H9 (cell line): Measurements from ENCODE around the gene GNPDA2. TPM values are rescaled to one million over a fixed set of nuclear protein-coding genes. Genes with fewer than 3 reads are reported as not detected.

Experiments
- DNase-seq: peaks from one replicate; pipeline ENCODE4 v3.0.0-alpha.2; 2017
- H2AFZ ChIP-seq: one replicate; pipeline ENCODE4 v1.6.1; 2013; ENCODE audit warnings: mild to moderate bottlenecking, low read length, control low read depth, moderate library complexity
- H2AK5ac ChIP-seq: 2 replicates; pipeline ENCODE4 v1.6.1; 2013; ENCODE audit warnings: low read length, control low read depth, mixed read lengths; ENCODE audit not compliant: insufficient read length
- H2BK120ac ChIP-seq: one replicate; pipeline ENCODE4 v1.6.1; 2013; ENCODE audit warnings: low read depth, mild to moderate bottlenecking, low read length, control low read depth, inconsistent platforms; ENCODE audit not compliant: poor library complexity, severe bottlenecking
- H2BK12ac ChIP-seq: 2 replicates; pipeline ENCODE4 v1.6.1; 2013; ENCODE audit warnings: low read length, control low read depth, mixed read lengths, low read depth; ENCODE audit not compliant: insufficient read length
- H2BK15ac ChIP-seq: 2 replicates; pipeline ENCODE4 v1.6.1; 2013; ENCODE audit warnings: low read depth, low read length, control low read depth
- H2BK20ac ChIP-seq: one replicate; pipeline ENCODE4 v1.6.1; 2013; ENCODE audit warnings: low read depth, mild to moderate bottlenecking, low read length, control low read depth, inconsistent platforms; ENCODE audit not compliant: poor library complexity, severe bottlenecking
- H2BK5ac ChIP-seq: 2 replicates; pipeline ENCODE4 v1.6.1; 2013; ENCODE audit warnings: low read length, control low read depth, mixed read lengths; ENCODE audit not compliant: insufficient read length
- H3K14ac ChIP-seq: 2 replicates; pipeline ENCODE4 v1.6.1; 2013; ENCODE audit warnings: low read length, control low read depth; ENCODE audit not compliant: insufficient read depth
- H3K18ac ChIP-seq: 2 replicates; pipeline ENCODE4 v1.6.1; 2013; ENCODE audit warnings: low read depth, mild to moderate bottlenecking, mixed read lengths, low read length, control low read depth; ENCODE audit not compliant: insufficient read length
- H3K23ac ChIP-seq: 2 replicates; pipeline ENCODE4 v1.6.1; 2013; ENCODE audit warnings: low read length, control low read depth, mixed read lengths, low read depth; ENCODE audit not compliant: insufficient read length
- H3K23me2 ChIP-seq: 2 replicates; pipeline ENCODE4 v1.6.1; 2013; ENCODE audit warnings: low read depth, mild to moderate bottlenecking, mixed read lengths, low read length, control low read depth; ENCODE audit not compliant: insufficient read length, poor library complexity, severe bottlenecking
- H3K27ac ChIP-seq: 2 replicates; pipeline ENCODE4 v1.5.1; 2013; ENCODE audit warnings: low read length, control low read depth, mixed read lengths, low read depth; ENCODE audit not compliant: insufficient read length
- H3K27me3 ChIP-seq: 2 replicates; pipeline ENCODE4 v1.6.1; 2013; ENCODE audit warnings: low read length, control low read depth, inconsistent platforms; ENCODE audit not compliant: insufficient read depth
- H3K4ac ChIP-seq: 2 replicates; pipeline ENCODE4 v1.6.1; 2013; ENCODE audit warnings: low read depth, mild to moderate bottlenecking, control low read depth, inconsistent platforms, low read length, moderate library complexity
- H3K4me1 ChIP-seq: 2 replicates; pipeline ENCODE4 v1.6.1; 2013; ENCODE audit warnings: low read length, control low read depth, inconsistent platforms; ENCODE audit not compliant: insufficient read depth
- H3K4me2 ChIP-seq: 2 replicates; pipeline ENCODE4 v1.6.1; 2013; ENCODE audit warnings: low read length, control low read depth, mixed read lengths; ENCODE audit not compliant: insufficient read length, insufficient read depth
- H3K56ac ChIP-seq: 2 replicates; pipeline ENCODE4 v1.6.1; 2013; ENCODE audit warnings: low read depth, mild to moderate bottlenecking, mixed read lengths, low read length, control low read depth; ENCODE audit not compliant: insufficient read length
- H3K79me1 ChIP-seq: 2 replicates; pipeline ENCODE4 v1.6.1; 2013; ENCODE audit warnings: low read depth, mild to moderate bottlenecking, moderate library complexity, low read length, control low read depth, inconsistent platforms; ENCODE audit not compliant: insufficient read depth, poor library complexity, severe bottlenecking
- H3K79me2 ChIP-seq: 2 replicates; pipeline ENCODE4 v1.6.1; 2013; ENCODE audit warnings: low read length, control low read depth, inconsistent platforms; ENCODE audit not compliant: insufficient read depth
- H3K9ac ChIP-seq: 2 replicates; pipeline ENCODE4 v1.6.1; 2013; ENCODE audit warnings: low read length, control low read depth, mixed read lengths; ENCODE audit not compliant: insufficient read length; ENCODE audit errors: extremely low read depth
- H3K9me3 ChIP-seq: one replicate; pipeline ENCODE4 v1.6.1; 2013; ENCODE audit warnings: low read depth, low read length, inconsistent platforms; ENCODE audit not compliant: control insufficient read depth
- H3T11ph ChIP-seq: one replicate; pipeline ENCODE4 v1.6.1; 2013; ENCODE audit warnings: mild to moderate bottlenecking, low read length, control low read depth, inconsistent platforms
- H4K20me1 ChIP-seq: one replicate; pipeline ENCODE4 v1.6.1; 2013; ENCODE audit not compliant: control insufficient read depth, insufficient read length, insufficient read depth
- H4K5ac ChIP-seq: 2 replicates; pipeline ENCODE4 v1.6.1; 2013; ENCODE audit warnings: low read depth, mild to moderate bottlenecking, mixed read lengths, low read length, control low read depth; ENCODE audit not compliant: insufficient read length
- H4K8ac ChIP-seq: replicated peaks from 2 replicates; pipeline ENCODE4 v1.6.1; 2013; ENCODE audit warnings: low read length, control low read depth, mixed read lengths, low read depth; ENCODE audit not compliant: insufficient read length
- H4K91ac ChIP-seq: 2 replicates; pipeline ENCODE4 v1.6.1; 2013; ENCODE audit warnings: low read depth, mild to moderate bottlenecking, moderate library complexity, mixed read lengths, low read length, control low read depth; ENCODE audit not compliant: insufficient read length
- H3K27ac Mint-ChIP-seq, 3 experiments: 2 replicates in 2 of 3; 3 replicates in 1 of 3; pipeline ENCODE4 v1.8.0; 2020 to 2021; ENCODE audit warnings: mixed read lengths in 3 of 3, mild to moderate bottlenecking in 1 of 3, moderate library complexity in 1 of 3
- H3K27me3 Mint-ChIP-seq: 2 replicates; pipeline ENCODE4 v1.8.0; 2021; ENCODE audit warnings: low read depth, mild to moderate bottlenecking, moderate library complexity, mixed read lengths
- H3K36me3 Mint-ChIP-seq, 3 experiments: 2 replicates in 2 of 3; 3 replicates in 1 of 3; pipeline ENCODE4 v1.8.0; 2020 to 2021; ENCODE audit warnings: low read depth in 3 of 3, mixed read lengths in 3 of 3; ENCODE audit not compliant: insufficient read depth in 1 of 3
- H3K4me1 Mint-ChIP-seq, 2 experiments: 2 replicates each; pipeline ENCODE4 v1.8.0; 2020; ENCODE audit warnings: mixed read lengths in 2 of 2
- H3K4me3 Mint-ChIP-seq, 2 experiments: 2 replicates in 1 of 2; 3 replicates in 1 of 2; pipeline ENCODE4 v1.8.0; 2020 to 2021; ENCODE audit warnings: mild to moderate bottlenecking in 2 of 2, mixed read lengths in 2 of 2, moderate library complexity in 1 of 2
- H3K9me3 Mint-ChIP-seq, 2 experiments: 2 replicates in 1 of 2; 3 replicates in 1 of 2; pipeline ENCODE4 v1.8.0; 2020; ENCODE audit warnings: mild to moderate bottlenecking in 2 of 2, mixed read lengths in 2 of 2, moderate library complexity in 1 of 2
- WGBS: extraction: QIAGEN DNeasy Blood & Tissue Kit; methylation state at CpG from one replicate; pipeline ENCODE4 v1.1.7; 2013; ENCODE audit warnings: missing lambda C conversion rate, low lambda C conversion rate, mixed read lengths; ENCODE audit not compliant: insufficient read length; ENCODE audit errors: extremely low coverage; 5-methylcytosine and 5-hydroxymethylcytosine counted together
- total RNA-seq: library from RNA; stranded (reverse); gene quantifications from 2 replicates; pipeline ENCODE4 v1.2.1, GENCODE V29; 2021
- TF ChIP-seq, protein P1 (sequence below): fragments of 200-600 bp; sonication (generic); conservative IDR thresholded peaks from 3 replicates; pipeline ENCODE4 v1.8.0; 2021; ENCODE audit warnings: antibody characterized with exemption, mild to moderate bottlenecking

Gene GNPDA2
- total RNA-seq, 1 experiment from 2014 or later: 4.8 TPM

DNA sequence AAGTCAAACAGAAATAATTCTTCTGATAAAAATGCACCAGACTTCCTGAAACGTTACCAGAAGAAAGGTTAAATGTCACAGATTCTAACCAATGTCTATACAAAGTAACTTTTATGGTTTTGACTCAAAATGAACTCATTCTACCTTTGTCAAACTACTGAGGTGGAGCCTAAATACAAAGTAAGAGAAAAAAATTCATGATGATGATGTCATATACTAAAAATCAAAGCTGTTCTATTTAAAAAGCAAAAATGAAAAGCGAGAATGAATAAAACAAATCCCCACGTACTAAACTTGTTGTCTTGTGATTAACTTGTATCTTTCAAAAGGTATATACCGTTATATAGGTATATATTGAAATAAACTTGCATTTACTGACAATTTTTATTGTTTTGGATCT is 21.7 kb downstream of the GNPDA2 start:
- Mint-ChIP-seq H3K27ac (no peak overlapping the region), H3K36me3 (peaks cover 5 to 11% (median 9%) of the 10 kb centered on the region in 3 experiments; a peak in 6 of 7 replicates), H3K4me1 (peaks cover 5% of the 10 kb centered on the region in 2 experiments; a peak in 3 of 4 replicates), H3K4me3 (no peak overlapping the region), H3K27me3 (no peaks in the 10 kb centered on the region), H3K9me3 (no peaks in the 10 kb centered on the region)
- H4K91ac ChIP-seq: no peak overlapping the region
- DNase-seq: no peak
- no peak overlapping the region for H4K8ac ChIP-seq
- no peak overlapping the region for H3K18ac ChIP-seq
- WGBS: no CpG with 5 or more reads among the region's 4 CpGs
- no peak overlapping the region for H2BK120ac ChIP-seq
- no peak overlapping the region for H2AK5ac ChIP-seq
- TF ChIP-seq, protein P1, sequence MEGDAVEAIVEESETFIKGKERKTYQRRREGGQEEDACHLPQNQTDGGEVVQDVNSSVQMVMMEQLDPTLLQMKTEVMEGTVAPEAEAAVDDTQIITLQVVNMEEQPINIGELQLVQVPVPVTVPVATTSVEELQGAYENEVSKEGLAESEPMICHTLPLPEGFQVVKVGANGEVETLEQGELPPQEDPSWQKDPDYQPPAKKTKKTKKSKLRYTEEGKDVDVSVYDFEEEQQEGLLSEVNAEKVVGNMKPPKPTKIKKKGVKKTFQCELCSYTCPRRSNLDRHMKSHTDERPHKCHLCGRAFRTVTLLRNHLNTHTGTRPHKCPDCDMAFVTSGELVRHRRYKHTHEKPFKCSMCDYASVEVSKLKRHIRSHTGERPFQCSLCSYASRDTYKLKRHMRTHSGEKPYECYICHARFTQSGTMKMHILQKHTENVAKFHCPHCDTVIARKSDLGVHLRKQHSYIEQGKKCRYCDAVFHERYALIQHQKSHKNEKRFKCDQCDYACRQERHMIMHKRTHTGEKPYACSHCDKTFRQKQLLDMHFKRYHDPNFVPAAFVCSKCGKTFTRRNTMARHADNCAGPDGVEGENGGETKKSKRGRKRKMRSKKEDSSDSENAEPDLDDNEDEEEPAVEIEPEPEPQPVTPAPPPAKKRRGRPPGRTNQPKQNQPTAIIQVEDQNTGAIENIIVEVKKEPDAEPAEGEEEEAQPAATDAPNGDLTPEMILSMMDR: no peak
- no peak overlapping the region for H3K4me2 ChIP-seq
- H3K9ac ChIP-seq: no peak overlapping the region
- no peaks in the 10 kb centered on the region for H3K9me3 ChIP-seq
- H3K79me1 ChIP-seq: no peaks in the 10 kb centered on the region
- no peak overlapping the region for H3K56ac ChIP-seq
- H3K27me3 ChIP-seq: no peaks in the 10 kb centered on the region
- no peaks in the 10 kb centered on the region for H3K23me2 ChIP-seq
- no peaks in the 10 kb centered on the region for H4K20me1 ChIP-seq
- H3K27ac ChIP-seq: no peak overlapping the region
- no peak overlapping the region for H4K5ac ChIP-seq
- no peak overlapping the region for H3K14ac ChIP-seq
- no peak overlapping the region for H2BK20ac ChIP-seq
- H3K4me1 ChIP-seq: no peaks in the 10 kb centered on the region
- no peak overlapping the region for H2BK15ac ChIP-seq
- H2BK12ac ChIP-seq: no peak overlapping the region
- no peak overlapping the region for H2AFZ ChIP-seq
- H3K4ac ChIP-seq: no peak overlapping the region
- H3K79me2 ChIP-seq: no peaks in the 10 kb centered on the region
- H3T11ph ChIP-seq: no peak overlapping the region
- H3K23ac ChIP-seq: no peak overlapping the region
- H2BK5ac ChIP-seq: no peak overlapping the region
